Upper lobe of left lung (tissue), 6 donors: ENCODE measurements around the gene LYL1. TPM values are rescaled to one million over a fixed set of nuclear protein-coding genes. Genes with fewer than 3 reads are reported as not detected.

ENCODE experiments used
- ATAC-seq, 2 donors: fragments of 200-7000 bp; cut with Tn5 transposase; one replicate each; pipeline ENCODE4 v1.9.1; 2022; ENCODE audit warnings: mild to moderate bottlenecking in 2 of 2, moderate library complexity in 2 of 2; ENCODE audit not compliant: low FRiP score in 2 of 2
- DNase-seq, 2 donors: peaks; one replicate each; pipeline ENCODE4 v3.0.0-alpha.2; 2019 to 2020
- H3K27ac ChIP-seq, 4 donors: fragments of 200-600 bp; sonication (generic); one replicate each; pipeline ENCODE4 v1.5.1; 2016 to 2019
- H3K27me3 ChIP-seq, 4 donors: fragments of 200-600 bp; sonication (generic); one replicate each; pipeline ENCODE4 v1.5.1; 2017 to 2019
- H3K36me3 ChIP-seq, 4 donors: fragments of 200-600 bp; sonication (generic); one replicate each; pipeline ENCODE4 v1.5.1; 2016 to 2019
- H3K4me1 ChIP-seq, 4 donors: fragments of 200-600 bp; sonication (generic); one replicate each; pipeline ENCODE4 v1.5.1; 2018 to 2019
- H3K4me3 ChIP-seq, 4 donors: fragments of 200-600 bp; sonication (generic); one replicate each; pipeline ENCODE4 v1.5.1; 2017 to 2019; ENCODE audit warnings: mild to moderate bottlenecking in 2 of 4, moderate library complexity in 1 of 4
- H3K9me3 ChIP-seq, 4 donors: fragments of 200-600 bp; sonication (generic); one replicate each; pipeline ENCODE4 v1.5.1; 2018 to 2019
- EP300 ChIP-seq, 4 donors: sonication (generic); formaldehyde crosslinking; IDR thresholded peaks; one replicate each; pipeline ENCODE4 v1.5.1; 2017; ENCODE audit warnings: antibody characterized with exemption in 4 of 4, control low read depth in 2 of 4
- POLR2A ChIP-seq, 4 donors: fragments of 450-650 bp; IDR thresholded peaks; one replicate each; pipeline ENCODE4 v1.5.1; 2016 to 2017; ENCODE audit warnings: antibody characterized with exemption in 4 of 4, mild to moderate bottlenecking in 2 of 4
- POLR2AphosphoS5 ChIP-seq, 2 donors: sonication (generic); formaldehyde crosslinking; IDR thresholded peaks; one replicate each; pipeline ENCODE4 v1.5.1; 2017; ENCODE audit warnings: antibody characterized with exemption in 2 of 2
- WGBS, 2 donors: methylation state at CpG; one replicate each; pipeline ENCODE4 v1.1.5; 2017 to 2018; 5-methylcytosine and 5-hydroxymethylcytosine counted together
- total RNA-seq, 6 donors: library from RNA; depleted of rRNA in 4 of 6; stranded (reverse); fragments of >200 nt in 4 of 6; gene quantifications; one replicate each; pipeline versions ENCODE4 v1.1.0 to v1.2.1, GENCODE V29; 2016 to 2021
- TF ChIP-seq, protein P1 (sequence below), 6 experiments: fragments of 450-650 bp in 4 of 6; fragments of 200-600 bp in 2 of 6; sonication (generic) in 2 of 6; IDR thresholded peaks; one replicate each; pipeline ENCODE4 v1.5.1; 2016 to 2019; ENCODE audit warnings: antibody characterized with exemption in 6 of 6
- donor health status: DM: no; HTN: no; CAD: no; lungs with moderate emphysema.
- donor health status: DM: no; HTN: yes; CAD: no; lungs with severe emphysema.

Gene LYL1
- total RNA-seq, 6 donors from 2014 or later = 22.6 to 55.5 (median 31.4) TPM

GRCh38 chr19:13052447-13053175, 50.0 kb downstream of the LYL1 start:
- 30 to 53% methylated on average over 9 to 12 of the region's 12 CpGs for WGBS, 2 donors
- no peak for DNase-seq
- no peak overlapping the region for H3K4me3 ChIP-seq

GRCh38 chr19:13051557-13052165, 51.0 kb downstream of the LYL1 start:
- no peaks in the 10 kb centered on the region for H3K27me3 ChIP-seq
- TF ChIP-seq, protein P1, sequence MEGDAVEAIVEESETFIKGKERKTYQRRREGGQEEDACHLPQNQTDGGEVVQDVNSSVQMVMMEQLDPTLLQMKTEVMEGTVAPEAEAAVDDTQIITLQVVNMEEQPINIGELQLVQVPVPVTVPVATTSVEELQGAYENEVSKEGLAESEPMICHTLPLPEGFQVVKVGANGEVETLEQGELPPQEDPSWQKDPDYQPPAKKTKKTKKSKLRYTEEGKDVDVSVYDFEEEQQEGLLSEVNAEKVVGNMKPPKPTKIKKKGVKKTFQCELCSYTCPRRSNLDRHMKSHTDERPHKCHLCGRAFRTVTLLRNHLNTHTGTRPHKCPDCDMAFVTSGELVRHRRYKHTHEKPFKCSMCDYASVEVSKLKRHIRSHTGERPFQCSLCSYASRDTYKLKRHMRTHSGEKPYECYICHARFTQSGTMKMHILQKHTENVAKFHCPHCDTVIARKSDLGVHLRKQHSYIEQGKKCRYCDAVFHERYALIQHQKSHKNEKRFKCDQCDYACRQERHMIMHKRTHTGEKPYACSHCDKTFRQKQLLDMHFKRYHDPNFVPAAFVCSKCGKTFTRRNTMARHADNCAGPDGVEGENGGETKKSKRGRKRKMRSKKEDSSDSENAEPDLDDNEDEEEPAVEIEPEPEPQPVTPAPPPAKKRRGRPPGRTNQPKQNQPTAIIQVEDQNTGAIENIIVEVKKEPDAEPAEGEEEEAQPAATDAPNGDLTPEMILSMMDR (IDR thresholded peaks at IDR 0.05) = no peak
- TF ChIP-seq POLR2AphosphoS5 (IDR thresholded peaks at IDR 0.05) = no peak
- TF ChIP-seq POLR2A (IDR thresholded peaks at IDR 0.05) = no peak
- TF ChIP-seq EP300 (IDR thresholded peaks at IDR 0.05) = no peak
- peak overlapping the region; percentile 86 to 97 (median 96) for H3K27ac ChIP-seq
- ATAC-seq (peak; percentile 30 to 69), DNase-seq (peak; percentile 92)
- peak overlapping the region in 1 of 4 donors; percentile 8 for H3K4me3 ChIP-seq
- 3 to 4% methylated on average over 23 of the region's 23 CpGs for WGBS, 2 donors
- H3K4me1 ChIP-seq = peaks cover 67 to 87% (median 78%) of the 10 kb centered on the region in 4 donors
- H3K9me3 ChIP-seq = no peaks in the 10 kb centered on the region
- no peaks in the 10 kb centered on the region for H3K36me3 ChIP-seq

More at GRCh38 chr19:13052447-13053175, 50.0 kb downstream of the LYL1 start:
- Histone ChIP-seq H3K9me3 (no peaks in the 10 kb centered on the region), H3K27me3 (no peaks in the 10 kb centered on the region), H3K36me3 (no peaks in the 10 kb centered on the region), H3K4me1 (peaks cover 71 to 87% (median 82%) of the 10 kb centered on the region in 4 donors), H3K27ac (peak overlapping the region; percentile 86 to 97 (median 96))
- ATAC-seq = no peak
- TF ChIP-seq EP300 (IDR thresholded peaks at IDR 0.05) = no peak

DNA sequence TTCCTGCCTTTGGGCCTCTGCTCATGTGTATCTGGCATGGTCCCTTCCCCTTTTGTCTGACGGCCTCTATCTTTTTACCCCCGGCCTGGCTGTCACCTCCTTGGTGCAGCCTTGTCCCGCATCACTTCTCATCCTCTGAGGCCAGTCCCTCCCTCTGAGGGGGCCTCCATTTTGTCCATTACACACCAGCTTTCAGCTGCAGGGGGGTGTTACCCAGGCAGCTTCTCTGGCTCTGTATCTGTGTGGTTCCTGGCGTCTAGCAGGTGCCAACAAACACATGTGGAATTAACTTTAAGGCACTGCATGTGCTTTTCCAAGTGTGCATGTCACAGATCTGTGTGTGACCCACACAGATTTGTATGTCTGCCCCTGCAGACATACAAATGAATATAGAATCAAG, 52.4 kb downstream of the LYL1 start:
- Histone ChIP-seq H3K27me3 (no peaks in the 10 kb centered on the region), H3K4me3 (no peak overlapping the region), H3K36me3 (no peaks in the 10 kb centered on the region), H3K9me3 (no peaks in the 10 kb centered on the region), H3K4me1 (peaks cover 65 to 85% (median 75%) of the 10 kb centered on the region in 4 donors), H3K27ac (peak overlapping the region in 3 of 4 donors; percentile 86 to 97 (median 97))
- DNase-seq (no peak), ATAC-seq (no peak)
- TF ChIP-seq POLR2AphosphoS5 (IDR thresholded peaks at IDR 0.05) (no peak), POLR2A (IDR thresholded peaks at IDR 0.05) (no peak), EP300 (IDR thresholded peaks at IDR 0.05) (no peak)
- TF ChIP-seq, protein P1 (IDR thresholded peaks at IDR 0.05) = no peak
- 71 to 80% methylated on average over 4 of the region's 4 CpGs for WGBS, 2 donors

Other genes starting within 250 kb of the LYL1 start
- 10 to 100 TPM; 34.6 to 87.2 (median 60.1) TPM for gene DNASE2, start 221.4 kb downstream of the LYL1 start, total RNA-seq
- gene KLF1, start 215.7 kb downstream of the LYL1 start, total RNA-seq = under 1 TPM in 4 of 6 donors, not detected in 2; 0.17 to 0.89 (median 0.42) TPM
- gene GCDH, start 211.7 kb downstream of the LYL1 start, total RNA-seq = 10 to 100 TPM; 19.3 to 47.1 (median 33.3) TPM
- gene SYCE2, start 183.6 kb downstream of the LYL1 start, total RNA-seq = not detected
- 100 to 1,000 TPM in 1 of 6 donors, 10 to 100 TPM in 5; 35.3 to 104 (median 53.4) TPM for gene FARSA, start 169.1 kb downstream of the LYL1 start, total RNA-seq
- 1,000 to 10,000 TPM in 1 of 6 donors, 100 to 1,000 TPM in 5; 171 to 1,351 (median 423) TPM for gene CALR, start 164.2 kb downstream of the LYL1 start, total RNA-seq
- gene RAD23A, start 157.0 kb downstream of the LYL1 start, total RNA-seq = 100 to 1,000 TPM in 3 of 6 donors, 10 to 100 TPM in 3; 69.1 to 115 (median 98.8) TPM
- gene GADD45GIP1, start 145.6 kb downstream of the LYL1 start, total RNA-seq = 10 to 100 TPM; 15.3 to 43.8 (median 26.6) TPM
- not detected for gene DAND5, start 133.3 kb downstream of the LYL1 start, total RNA-seq
- gene NFIX, start 107.4 kb downstream of the LYL1 start, total RNA-seq = 100 to 1,000 TPM in 3 of 6 donors, 10 to 100 TPM in 3; 64.0 to 188 (median 107) TPM
- 10 to 100 TPM; 27.2 to 92.2 (median 33.1) TPM for gene TRMT1, start 13.9 kb upstream of the LYL1 start, total RNA-seq
- 10 to 100 TPM; 22.0 to 96.1 (median 55.7) TPM for gene NACC1, start 15.4 kb upstream of the LYL1 start, total RNA-seq
- 100 to 1,000 TPM in 4 of 6 donors, 10 to 100 TPM in 2; 80.0 to 348 (median 107) TPM for gene STX10, start 47.5 kb upstream of the LYL1 start, total RNA-seq
- 100 to 1,000 TPM in 4 of 6 donors, 10 to 100 TPM in 2; 94.3 to 246 (median 129) TPM for gene IER2, start 47.6 kb upstream of the LYL1 start, total RNA-seq